Keratinocyte (primary cell): ENCODE measurements around the gene RNF19B.

Experiments used
- CTCF ChIP-seq, 3 experiments: IDR thresholded peaks in 1 of 3; conservative IDR thresholded peaks in 1 of 3; optimal IDR thresholded peaks in 1 of 3; 2 replicates in 2 of 3; 3 replicates in 1 of 3; pipeline versions ENCODE3 to v1.5.1; 2011; ENCODE audit warnings: low read length in 3 of 3, mild to moderate bottlenecking in 3 of 3, moderate library complexity in 2 of 3, control low read depth in 1 of 3, inconsistent platforms in 1 of 3; ENCODE audit not compliant: insufficient read depth in 2 of 3; ENCODE audit errors: extremely low read depth in 1 of 3
- EZH2 ChIP-seq: IDR thresholded peaks from one replicate; pipeline ENCODE4 v1.6.1; 2012; ENCODE audit warnings: inconsistent platforms, mild to moderate bottlenecking, low read length, moderate library complexity

- no peak for TF ChIP-seq CTCF (optimal IDR thresholded peaks at IDR 0.05 in 1 of 3, IDR thresholded peaks at IDR 0.05 in 1 of 3, conservative IDR thresholded peaks at IDR 0.05 in 1 of 3; ENCODE audit: extremely low read depth in 1 of 3, insufficient read depth in 2 of 3, low read length in 3 of 3)
- no peak for TF ChIP-seq EZH2
These were observed 27.3 kb upstream of the RNF19B start for GRCh38 chr1:32991819-32992488.
